ENCODE data around the gene BPGM. TPM values are rescaled to one million over a fixed set of nuclear protein-coding genes. Genes with fewer than 3 reads are reported as not detected.
"Not testable (repeated sequence)": the region's sequence is repeated elsewhere in the genome, so short reads cannot be mapped to it uniquely, and the experiment has no call there.

The BPGM gene
- total and polyA plus RNA-seq, 9 donors = 17.2 to 36.8 (median 26.8) TPM

- Histone ChIP-seq H3K27ac (ENCODE audit: low read length) (no peak overlapping the region), H3K9me3 (replicated peaks; ENCODE audit: control insufficient read depth, low read depth, low read length) (no peaks in the 10 kb centered on the region), H3K27me3 (ENCODE audit: control insufficient read depth, insufficient read depth, low read length) (no peaks in the 10 kb centered on the region), H3K36me3 (ENCODE audit: control insufficient read depth, insufficient read depth, low read length) (peaks cover 6% of the 10 kb centered on the region), H3K4me3 (ENCODE audit: low read length) (no peak overlapping the region), H3K4me1 (ENCODE audit: control insufficient read depth, insufficient read depth, low read length) (no peaks in the 10 kb centered on the region)
- no peak for DNase-seq
- 85% methylated on average over 3 of the region's 7 CpGs for WGBS (ENCODE audit: insufficient coverage)
These were observed 13.7 kb downstream of the BPGM start for GRCh38 chr7:134660242-134660785.

- peak; percentile 10 for DNase-seq
- no CpG with 5 or more reads among the region's 1 CpG for WGBS (ENCODE audit: insufficient coverage)
- Histone ChIP-seq H3K9me3 (replicated peaks; ENCODE audit: control insufficient read depth, low read depth, low read length) (no peaks in the 10 kb centered on the region), H3K27ac (ENCODE audit: low read length) (no peak overlapping the region), H3K4me1 (ENCODE audit: control insufficient read depth, insufficient read depth, low read length) (no peaks in the 10 kb centered on the region), H3K4me3 (ENCODE audit: low read length) (no peak overlapping the region), H3K36me3 (ENCODE audit: control insufficient read depth, insufficient read depth, low read length) (peaks cover 6% of the 10 kb centered on the region), H3K27me3 (ENCODE audit: control insufficient read depth, insufficient read depth, low read length) (no peaks in the 10 kb centered on the region)
These were observed 14.3 kb downstream of the BPGM start for GRCh38 chr7:134660961-134661376.

GRCh38 chr7:134662166-134662870 lies 15.7 kb downstream of the BPGM start:
- no peak for DNase-seq
- no peak overlapping the region for H3K27ac ChIP-seq (ENCODE audit: low read length)
- H3K36me3 ChIP-seq (ENCODE audit: control insufficient read depth, insufficient read depth, low read length) = peaks cover 6% of the 10 kb centered on the region
- no peaks in the 10 kb centered on the region for H3K27me3 ChIP-seq (ENCODE audit: control insufficient read depth, insufficient read depth, low read length)
- WGBS (ENCODE audit: insufficient coverage) = 100% methylated on average over 2 of the region's 5 CpGs
- no peaks in the 10 kb centered on the region for H3K4me1 ChIP-seq (ENCODE audit: control insufficient read depth, insufficient read depth, low read length)
- no peak overlapping the region for H3K4me3 ChIP-seq (ENCODE audit: low read length)
- H3K9me3 ChIP-seq (replicated peaks; ENCODE audit: control insufficient read depth, low read depth, low read length) = no peaks in the 10 kb centered on the region

GRCh38 chr7:134662871-134663205 lies 16.2 kb downstream of the BPGM start:
- H3K4me1 ChIP-seq (ENCODE audit: control insufficient read depth, insufficient read depth, low read length) = no peaks in the 10 kb centered on the region
- H3K27ac ChIP-seq (ENCODE audit: low read length) = no peak overlapping the region
- WGBS (ENCODE audit: insufficient coverage) = 33% methylated on average over 1 of the region's 4 CpGs
- peaks cover 6% of the 10 kb centered on the region for H3K36me3 ChIP-seq (ENCODE audit: control insufficient read depth, insufficient read depth, low read length)
- DNase-seq = no peak
- no peaks in the 10 kb centered on the region for H3K27me3 ChIP-seq (ENCODE audit: control insufficient read depth, insufficient read depth, low read length)
- no peak overlapping the region for H3K4me3 ChIP-seq (ENCODE audit: low read length)
- no peaks in the 10 kb centered on the region for H3K9me3 ChIP-seq (replicated peaks; ENCODE audit: control insufficient read depth, low read depth, low read length)

- not testable (repeated sequence) for H3K9me3 ChIP-seq (replicated peaks; ENCODE audit: control insufficient read depth, low read depth, low read length); H3K27me3 ChIP-seq (ENCODE audit: control insufficient read depth, insufficient read depth, low read length); DNase-seq; H3K36me3 ChIP-seq (ENCODE audit: control insufficient read depth, insufficient read depth, low read length); H3K27ac ChIP-seq (ENCODE audit: low read length); H3K4me3 ChIP-seq (ENCODE audit: low read length); H3K4me1 ChIP-seq (ENCODE audit: control insufficient read depth, insufficient read depth, low read length)
- no CpG with 5 or more reads among the region's 3 CpGs for WGBS (ENCODE audit: insufficient coverage)
These were observed 18.4 kb downstream of the BPGM start for GRCh38 chr7:134665045-134665444.

- Histone ChIP-seq H3K27me3 (ENCODE audit: control insufficient read depth, insufficient read depth, low read length) (no peaks in the 10 kb centered on the region), H3K27ac (ENCODE audit: low read length) (no peak overlapping the region), H3K4me3 (ENCODE audit: low read length) (no peak overlapping the region), H3K4me1 (ENCODE audit: control insufficient read depth, insufficient read depth, low read length) (peaks cover 6% of the 10 kb centered on the region), H3K9me3 (replicated peaks; ENCODE audit: control insufficient read depth, low read depth, low read length) (no peaks in the 10 kb centered on the region), H3K36me3 (ENCODE audit: control insufficient read depth, insufficient read depth, low read length) (no peaks in the 10 kb centered on the region)
- no CpG with 5 or more reads among the region's 1 CpG for WGBS (ENCODE audit: insufficient coverage)
- DNase-seq = no peak
These were observed 21.2 kb downstream of the BPGM start for GRCh38 chr7:134667899-134668298.

- no CpG with 5 or more reads among the region's 4 CpGs for WGBS (ENCODE audit: insufficient coverage)
- no peaks in the 10 kb centered on the region for H3K27me3 ChIP-seq (ENCODE audit: control insufficient read depth, insufficient read depth, low read length)
- H3K4me1 ChIP-seq (ENCODE audit: control insufficient read depth, insufficient read depth, low read length) = peaks cover 6% of the 10 kb centered on the region
- H3K36me3 ChIP-seq (ENCODE audit: control insufficient read depth, insufficient read depth, low read length) = no peaks in the 10 kb centered on the region
- no peak for DNase-seq
- no peak overlapping the region for H3K4me3 ChIP-seq (ENCODE audit: low read length)
- H3K27ac ChIP-seq (ENCODE audit: low read length) = no peak overlapping the region
- peaks cover 3% of the 10 kb centered on the region for H3K9me3 ChIP-seq (replicated peaks; ENCODE audit: control insufficient read depth, low read depth, low read length)
These were observed 22.7 kb downstream of the BPGM start for GRCh38 chr7:134669388-134669787.

GRCh38 chr7:134669845-134670373 lies 23.3 kb downstream of the BPGM start:
- peak; percentile 19 for DNase-seq
- H3K4me1 ChIP-seq (ENCODE audit: control insufficient read depth, insufficient read depth, low read length) = peaks cover 6% of the 10 kb centered on the region
- H3K4me3 ChIP-seq (ENCODE audit: low read length) = no peak overlapping the region
- no peaks in the 10 kb centered on the region for H3K36me3 ChIP-seq (ENCODE audit: control insufficient read depth, insufficient read depth, low read length)
- H3K9me3 ChIP-seq (replicated peaks; ENCODE audit: control insufficient read depth, low read depth, low read length) = peaks cover 3% of the 10 kb centered on the region
- 28% methylated on average over 7 of the region's 8 CpGs for WGBS (ENCODE audit: insufficient coverage)
- H3K27ac ChIP-seq (ENCODE audit: low read length) = no peak overlapping the region
- H3K27me3 ChIP-seq (ENCODE audit: control insufficient read depth, insufficient read depth, low read length) = no peaks in the 10 kb centered on the region

- peaks cover 3% of the 10 kb centered on the region for H3K9me3 ChIP-seq (replicated peaks; ENCODE audit: control insufficient read depth, low read depth, low read length)
- H3K4me1 ChIP-seq (ENCODE audit: control insufficient read depth, insufficient read depth, low read length) = peaks cover 6% of the 10 kb centered on the region
- no peak overlapping the region for H3K27ac ChIP-seq (ENCODE audit: low read length)
- no peak overlapping the region for H3K4me3 ChIP-seq (ENCODE audit: low read length)
- no peak for DNase-seq
- no peaks in the 10 kb centered on the region for H3K36me3 ChIP-seq (ENCODE audit: control insufficient read depth, insufficient read depth, low read length)
- WGBS (ENCODE audit: insufficient coverage) = no CpG with 5 or more reads among the region's 1 CpG
- H3K27me3 ChIP-seq (ENCODE audit: control insufficient read depth, insufficient read depth, low read length) = no peaks in the 10 kb centered on the region
These were observed 25.0 kb downstream of the BPGM start for GRCh38 chr7:134671609-134672008.

- DNase-seq = no peak
- H3K4me1 ChIP-seq (ENCODE audit: control insufficient read depth, insufficient read depth, low read length) = peaks cover 6% of the 10 kb centered on the region
- H3K36me3 ChIP-seq (ENCODE audit: control insufficient read depth, insufficient read depth, low read length) = peaks cover 4% of the 10 kb centered on the region
- H3K9me3 ChIP-seq (replicated peaks; ENCODE audit: control insufficient read depth, low read depth, low read length) = peaks cover 3% of the 10 kb centered on the region
- no peaks in the 10 kb centered on the region for H3K27me3 ChIP-seq (ENCODE audit: control insufficient read depth, insufficient read depth, low read length)
- H3K4me3 ChIP-seq (ENCODE audit: low read length) = no peak overlapping the region
- no peak overlapping the region for H3K27ac ChIP-seq (ENCODE audit: low read length)
These were observed 27.8 kb downstream of the BPGM start for GRCh38 chr7:134674424-134674823.
